DOHH2 (cell line): ENCODE data around the gene GCAT.

Source experiments
- CTCF ChIP-seq: fragments of 200-600 bp; sonication (generic); IDR thresholded peaks from one replicate; pipeline ENCODE4 v1.5.1; 2014; ENCODE audit warnings: antibody characterized with exemption, mild to moderate bottlenecking, low read depth, low read length; ENCODE audit not compliant: poor library complexity, severe bottlenecking
- EZH2phosphoT487 ChIP-seq: fragments of 200-600 bp; sonication (generic); IDR thresholded peaks from 2 replicates; pipeline ENCODE4 v1.6.1; 2017; ENCODE audit warnings: borderline replicate concordance, mild to moderate bottlenecking, antibody characterized with exemption, low read length, moderate library complexity, mixed read lengths

DNA sequence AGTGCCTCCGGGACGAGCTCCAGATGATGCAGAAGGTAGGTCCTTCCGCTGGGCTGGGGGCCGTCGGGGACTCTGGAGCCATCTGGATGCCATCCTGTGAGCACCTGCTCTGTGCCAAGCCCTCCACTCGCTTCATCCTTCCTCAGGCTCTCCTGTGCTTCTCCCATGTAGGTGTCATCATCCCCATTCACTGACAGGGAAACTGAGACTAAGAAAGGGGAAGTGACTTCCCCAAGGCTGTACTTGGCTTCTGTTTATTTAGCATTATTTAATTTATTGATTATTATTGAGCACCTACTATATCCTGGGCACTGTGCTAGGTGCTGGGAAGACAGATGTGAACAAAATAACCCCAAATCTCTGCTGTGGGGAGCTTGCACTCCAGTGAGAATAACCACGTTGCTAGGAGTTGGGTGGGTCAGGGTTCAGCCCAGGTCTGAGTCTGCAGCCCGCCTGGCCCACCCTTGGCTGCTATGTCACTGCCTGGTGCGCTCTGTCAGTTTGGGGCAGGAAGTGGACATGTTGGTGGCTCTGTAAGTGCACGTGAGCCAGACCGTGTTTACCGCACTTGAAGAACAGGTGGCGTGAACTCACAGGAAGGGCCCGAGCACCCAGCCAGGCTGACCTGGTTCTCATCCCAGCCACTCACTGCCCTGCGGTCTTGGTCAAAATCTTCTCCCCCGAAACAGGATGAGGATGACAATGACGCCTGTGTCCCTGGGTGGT lies 35.9 kb upstream of the GCAT start:
- no peak for TF ChIP-seq CTCF
- no peak for TF ChIP-seq EZH2phosphoT487
